GM12872 (cell line): ENCODE results near the gene CORIN.

ENCODE experiments used
- TF ChIP-seq, protein P1 (sequence below): IDR thresholded peaks from 3 replicates; pipeline ENCODE4 v1.5.1; 2011; ENCODE audit warnings: low read depth, mild to moderate bottlenecking, low read length, moderate library complexity; ENCODE audit not compliant: insufficient read depth

The CORIN gene

DNA sequence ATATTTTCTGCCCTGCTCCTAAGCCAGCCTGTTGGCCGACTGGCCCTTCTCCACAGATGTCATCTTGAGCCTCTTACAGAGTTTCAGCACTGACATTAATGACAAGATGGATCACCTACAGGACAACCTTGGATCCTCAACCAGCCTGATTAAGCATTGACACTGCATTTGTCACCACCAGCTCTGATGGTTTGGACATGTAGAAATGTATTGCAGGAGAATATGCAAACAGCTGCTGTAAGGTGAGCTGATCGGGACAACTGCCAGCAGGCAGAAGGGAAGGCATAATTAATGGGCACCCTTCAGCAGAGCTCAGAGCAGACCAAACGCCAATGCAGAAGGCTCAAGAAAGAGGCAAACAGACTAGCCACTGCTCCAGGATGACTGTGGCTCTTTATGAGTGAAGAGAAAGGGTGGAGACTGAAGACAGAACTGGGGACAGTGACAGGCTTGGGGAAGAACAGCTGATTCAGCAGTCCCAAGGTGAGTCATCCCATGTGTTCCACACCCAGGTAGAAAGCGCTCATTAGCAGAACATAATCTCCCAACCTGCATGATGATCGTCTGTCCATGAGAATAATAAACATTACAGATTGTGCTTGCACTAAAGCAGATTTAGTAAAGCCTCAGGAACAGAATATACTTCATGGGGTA lies 6.7 kb downstream of the CORIN start:
- TF ChIP-seq, protein P1, sequence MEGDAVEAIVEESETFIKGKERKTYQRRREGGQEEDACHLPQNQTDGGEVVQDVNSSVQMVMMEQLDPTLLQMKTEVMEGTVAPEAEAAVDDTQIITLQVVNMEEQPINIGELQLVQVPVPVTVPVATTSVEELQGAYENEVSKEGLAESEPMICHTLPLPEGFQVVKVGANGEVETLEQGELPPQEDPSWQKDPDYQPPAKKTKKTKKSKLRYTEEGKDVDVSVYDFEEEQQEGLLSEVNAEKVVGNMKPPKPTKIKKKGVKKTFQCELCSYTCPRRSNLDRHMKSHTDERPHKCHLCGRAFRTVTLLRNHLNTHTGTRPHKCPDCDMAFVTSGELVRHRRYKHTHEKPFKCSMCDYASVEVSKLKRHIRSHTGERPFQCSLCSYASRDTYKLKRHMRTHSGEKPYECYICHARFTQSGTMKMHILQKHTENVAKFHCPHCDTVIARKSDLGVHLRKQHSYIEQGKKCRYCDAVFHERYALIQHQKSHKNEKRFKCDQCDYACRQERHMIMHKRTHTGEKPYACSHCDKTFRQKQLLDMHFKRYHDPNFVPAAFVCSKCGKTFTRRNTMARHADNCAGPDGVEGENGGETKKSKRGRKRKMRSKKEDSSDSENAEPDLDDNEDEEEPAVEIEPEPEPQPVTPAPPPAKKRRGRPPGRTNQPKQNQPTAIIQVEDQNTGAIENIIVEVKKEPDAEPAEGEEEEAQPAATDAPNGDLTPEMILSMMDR: no peak

DNA sequence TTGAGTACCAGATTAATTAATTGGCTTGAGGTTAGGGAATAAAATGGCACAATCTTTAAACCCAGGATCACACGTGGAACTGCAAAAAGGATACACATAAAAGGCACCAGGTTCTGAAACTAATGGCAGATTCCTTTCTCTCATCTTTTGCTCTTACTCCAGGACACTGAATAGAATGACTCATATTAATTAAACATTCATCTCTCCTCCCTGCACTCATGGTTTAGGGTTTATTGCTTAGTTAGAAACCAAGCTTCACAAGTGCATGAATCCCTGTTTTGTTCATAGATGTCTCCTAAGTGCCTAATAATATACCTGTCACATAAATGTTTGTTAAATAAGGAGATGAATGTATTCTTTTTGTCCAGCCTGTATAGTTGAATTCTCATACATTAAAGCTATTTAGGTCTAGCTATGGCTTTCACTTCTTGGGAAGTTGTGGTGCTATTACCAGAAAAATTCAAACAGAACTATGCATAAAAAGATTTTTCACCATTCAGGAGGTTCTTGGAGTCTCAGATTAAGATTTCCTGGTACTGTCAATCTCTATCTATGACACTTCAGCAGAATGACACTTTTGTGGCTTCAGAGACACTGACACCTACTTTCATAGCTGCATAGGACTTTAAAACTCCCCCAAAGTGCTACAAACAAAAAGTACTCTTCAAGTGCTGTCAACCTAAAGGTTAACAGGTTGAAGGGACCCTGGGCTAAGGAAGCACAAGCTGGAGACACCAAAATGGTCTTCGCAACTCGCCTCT lies 7.4 kb downstream of the CORIN start:
- TF ChIP-seq, protein P1: no peak

DNA sequence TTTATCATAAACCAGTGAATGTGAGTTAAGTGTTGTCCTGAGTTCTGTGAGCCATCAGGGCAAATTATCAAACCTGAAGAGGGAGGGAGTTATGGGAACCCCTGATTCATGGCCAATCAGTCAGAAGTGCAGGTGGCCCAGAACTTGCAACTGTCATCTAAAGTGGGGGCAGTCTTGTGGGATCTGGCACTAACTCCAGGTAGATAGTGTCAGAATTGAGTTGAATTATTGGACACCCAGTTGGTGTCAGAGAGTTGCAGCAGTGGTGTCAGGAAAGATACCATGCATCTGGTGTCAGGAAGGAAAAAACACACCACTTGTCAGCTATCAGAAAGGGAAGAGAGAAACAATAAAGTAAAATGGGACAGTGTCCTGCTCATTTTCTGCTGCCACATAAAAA lies 8.4 kb downstream of the CORIN start:
- TF ChIP-seq, protein P1: no peak

DNA sequence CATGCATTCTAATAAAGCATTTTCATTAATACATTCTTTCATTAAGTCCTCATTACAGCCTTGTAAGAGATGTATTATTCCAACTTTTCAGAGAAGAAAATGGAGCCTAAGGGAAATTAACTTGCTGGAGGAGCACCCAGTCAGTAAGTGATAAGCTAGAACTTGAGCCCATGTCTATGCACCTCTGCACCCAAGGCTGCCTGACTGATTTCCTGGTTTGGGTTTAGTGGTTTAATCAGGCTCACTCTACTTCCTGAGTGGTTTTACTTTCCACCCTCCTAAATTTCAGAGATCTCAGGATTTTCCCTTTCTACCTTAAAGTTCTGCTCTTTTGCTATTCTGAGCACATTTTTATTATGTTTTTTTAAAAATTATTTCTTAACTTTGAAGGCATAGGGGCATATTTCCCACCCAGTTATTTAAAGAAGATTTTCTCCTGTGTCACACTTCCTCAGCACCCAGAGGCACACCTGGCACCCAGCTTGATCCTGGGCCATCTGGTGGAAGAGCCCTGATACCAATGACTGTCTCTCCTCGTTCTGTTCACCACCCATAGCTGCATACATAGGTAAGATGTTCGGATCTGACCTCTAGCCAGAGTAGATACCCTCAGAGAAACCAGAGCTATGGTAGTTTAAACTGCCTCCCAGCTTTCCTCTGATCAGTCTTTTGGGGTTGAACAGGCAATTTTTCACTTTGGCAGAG lies 10.4 kb downstream of the CORIN start:
- TF ChIP-seq, protein P1: no peak

DNA sequence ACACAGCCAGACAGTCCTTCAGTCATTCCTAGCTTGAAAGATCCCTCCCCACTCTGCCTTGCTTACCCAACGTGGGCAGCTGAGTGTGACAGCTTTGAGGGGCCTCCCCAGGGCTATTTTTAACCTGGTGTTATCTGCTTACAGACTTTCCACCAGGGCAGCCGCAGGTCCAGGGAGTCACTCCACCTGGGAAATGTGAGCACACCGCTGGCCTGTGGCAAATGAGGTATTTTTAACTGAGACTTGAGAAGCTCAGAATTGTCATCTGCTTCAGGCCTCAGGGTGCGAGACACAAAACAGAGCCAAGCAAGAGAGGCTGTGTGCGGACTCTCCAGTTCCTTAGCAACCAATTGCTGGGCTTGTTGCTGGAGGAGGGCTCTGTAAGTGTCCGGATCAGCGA lies 13.0 kb downstream of the CORIN start:
- TF ChIP-seq, protein P1: no peak

DNA sequence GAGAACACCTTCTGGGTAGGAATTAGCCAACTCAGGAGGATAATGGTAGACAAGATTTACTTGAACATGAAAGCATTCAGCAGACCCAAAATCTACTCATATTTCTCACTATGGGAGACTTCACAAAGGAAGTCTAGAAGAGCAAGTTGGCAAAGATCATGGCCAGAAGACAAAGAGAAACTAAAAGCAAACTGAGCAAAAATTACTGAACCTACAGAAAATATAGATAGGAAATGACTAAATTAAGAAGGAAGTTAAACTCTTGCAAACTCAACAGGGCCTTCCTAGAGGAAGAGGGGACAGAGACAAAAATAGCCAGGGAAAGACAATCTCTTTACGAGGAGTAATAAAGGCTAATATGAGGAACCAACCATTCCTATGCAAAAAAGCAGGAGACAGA lies 18.7 kb downstream of the CORIN start:
- TF ChIP-seq, protein P1: no peak

DNA sequence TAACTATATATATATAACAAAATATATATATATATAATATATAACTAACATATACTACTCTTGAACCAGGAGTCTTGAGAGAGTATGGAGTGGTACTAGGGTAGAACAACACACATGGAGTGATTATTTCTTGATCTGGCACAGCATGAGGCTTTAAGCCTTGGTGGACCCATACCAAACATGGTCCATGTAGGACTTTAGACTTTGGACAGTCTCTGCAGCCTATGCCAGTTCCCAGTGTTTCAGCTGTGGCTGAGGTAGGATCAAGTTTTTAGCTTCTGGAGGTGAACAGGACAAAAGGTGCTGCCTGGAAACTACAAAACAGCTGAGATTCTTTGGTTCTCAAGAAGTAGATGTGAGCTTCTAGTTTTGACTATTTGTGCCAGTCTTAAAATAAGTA lies 20.6 kb downstream of the CORIN start:
- TF ChIP-seq, protein P1: no peak
